ENCODE data around the gene KCNV2.

Gene KCNV2

DNA sequence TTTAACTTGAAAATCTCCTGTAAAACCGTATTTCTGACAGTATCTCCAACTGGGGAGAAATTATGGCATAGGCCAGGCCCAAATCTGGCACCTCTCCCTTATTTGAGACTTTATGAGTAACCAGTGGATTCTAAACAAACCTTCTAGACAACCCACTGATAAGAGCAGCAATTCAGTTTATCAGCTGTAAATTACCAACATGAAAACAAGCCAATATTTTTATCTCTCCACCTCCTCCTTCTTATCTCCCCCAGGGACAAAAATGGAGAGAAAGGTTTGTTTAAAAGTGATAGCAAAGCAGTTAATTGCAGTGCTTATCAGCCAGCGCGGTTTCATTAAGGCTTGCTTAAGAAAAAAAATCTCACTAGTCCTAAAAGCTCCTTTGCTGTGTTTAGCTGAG, 53.8 kb downstream of the KCNV2 start:
- Histone ChIP-seq H3K36me3 (ENCODE audit: control insufficient read depth, insufficient read depth, low read length) (peaks cover 4% of the 10 kb centered on the region), H3K27me3 (replicated peaks; ENCODE audit: control insufficient read depth, insufficient read depth, low read length) (no peaks in the 10 kb centered on the region), H3K4me3 (replicated peaks; ENCODE audit: low read depth, low read length) (no peak overlapping the region)
- no peak for DNase-seq (ENCODE audit: extremely low read depth, insufficient read length)
- TF ChIP-seq, protein P1, sequence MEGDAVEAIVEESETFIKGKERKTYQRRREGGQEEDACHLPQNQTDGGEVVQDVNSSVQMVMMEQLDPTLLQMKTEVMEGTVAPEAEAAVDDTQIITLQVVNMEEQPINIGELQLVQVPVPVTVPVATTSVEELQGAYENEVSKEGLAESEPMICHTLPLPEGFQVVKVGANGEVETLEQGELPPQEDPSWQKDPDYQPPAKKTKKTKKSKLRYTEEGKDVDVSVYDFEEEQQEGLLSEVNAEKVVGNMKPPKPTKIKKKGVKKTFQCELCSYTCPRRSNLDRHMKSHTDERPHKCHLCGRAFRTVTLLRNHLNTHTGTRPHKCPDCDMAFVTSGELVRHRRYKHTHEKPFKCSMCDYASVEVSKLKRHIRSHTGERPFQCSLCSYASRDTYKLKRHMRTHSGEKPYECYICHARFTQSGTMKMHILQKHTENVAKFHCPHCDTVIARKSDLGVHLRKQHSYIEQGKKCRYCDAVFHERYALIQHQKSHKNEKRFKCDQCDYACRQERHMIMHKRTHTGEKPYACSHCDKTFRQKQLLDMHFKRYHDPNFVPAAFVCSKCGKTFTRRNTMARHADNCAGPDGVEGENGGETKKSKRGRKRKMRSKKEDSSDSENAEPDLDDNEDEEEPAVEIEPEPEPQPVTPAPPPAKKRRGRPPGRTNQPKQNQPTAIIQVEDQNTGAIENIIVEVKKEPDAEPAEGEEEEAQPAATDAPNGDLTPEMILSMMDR (IDR thresholded peaks at IDR 0.05; ENCODE audit: insufficient read depth, low read length, poor library complexity, severe bottlenecking): no peak

DNA sequence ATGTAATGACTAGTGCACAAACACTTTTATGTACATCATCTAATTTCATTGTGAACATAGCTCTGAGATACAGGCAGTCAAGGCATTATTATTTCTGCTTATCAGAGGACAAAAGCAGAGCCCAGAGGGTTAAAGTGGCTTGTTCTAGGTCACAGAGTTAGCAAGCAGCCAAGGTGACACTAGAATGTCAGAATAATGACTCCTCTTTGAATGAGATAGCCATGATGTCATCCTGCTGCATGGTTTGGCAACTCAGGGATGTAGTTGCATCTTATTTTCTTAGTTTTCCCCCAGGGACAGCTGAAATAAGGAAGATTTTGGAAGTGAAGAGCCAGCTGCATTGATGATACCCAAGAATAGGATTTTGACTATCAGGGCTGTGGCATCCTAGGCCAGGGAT, 54.4 kb downstream of the KCNV2 start:
- DNase-seq (ENCODE audit: extremely low read depth, insufficient read length): no peak
- Histone ChIP-seq H3K36me3 (ENCODE audit: control insufficient read depth, insufficient read depth, low read length) (peaks cover 4% of the 10 kb centered on the region), H3K4me3 (replicated peaks; ENCODE audit: low read depth, low read length) (no peak overlapping the region), H3K27me3 (replicated peaks; ENCODE audit: control insufficient read depth, insufficient read depth, low read length) (no peaks in the 10 kb centered on the region)
- TF ChIP-seq, protein P1 (IDR thresholded peaks at IDR 0.05; ENCODE audit: insufficient read depth, low read length, poor library complexity, severe bottlenecking): no peak

DNA sequence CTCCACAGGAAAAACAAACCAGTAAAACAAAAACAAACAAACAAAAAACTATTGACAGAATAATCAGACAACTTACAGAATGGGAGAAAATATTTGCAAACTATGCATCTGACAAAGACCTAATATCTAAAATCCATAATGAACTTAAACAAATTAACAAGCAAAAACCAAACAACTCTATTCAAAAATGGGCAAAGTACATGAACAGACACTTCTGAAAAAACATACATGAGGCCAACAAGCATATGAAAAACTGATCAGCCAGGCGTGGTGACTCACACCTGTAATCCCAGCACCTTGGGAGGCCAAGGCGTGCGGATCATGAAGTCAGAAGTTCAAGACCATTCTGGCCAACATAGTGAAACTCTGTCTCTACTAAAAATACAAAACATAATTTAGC, 60.1 kb downstream of the KCNV2 start:
- peaks cover 6% of the 10 kb centered on the region for H3K36me3 ChIP-seq (ENCODE audit: control insufficient read depth, insufficient read depth, low read length)
- DNase-seq (ENCODE audit: extremely low read depth, insufficient read length): no peak
- H3K27me3 ChIP-seq (replicated peaks; ENCODE audit: control insufficient read depth, insufficient read depth, low read length): no peaks in the 10 kb centered on the region
- TF ChIP-seq, protein P1 (IDR thresholded peaks at IDR 0.05; ENCODE audit: insufficient read depth, low read length, poor library complexity, severe bottlenecking): no peak
- no peak overlapping the region for H3K4me3 ChIP-seq (replicated peaks; ENCODE audit: low read depth, low read length)

DNA sequence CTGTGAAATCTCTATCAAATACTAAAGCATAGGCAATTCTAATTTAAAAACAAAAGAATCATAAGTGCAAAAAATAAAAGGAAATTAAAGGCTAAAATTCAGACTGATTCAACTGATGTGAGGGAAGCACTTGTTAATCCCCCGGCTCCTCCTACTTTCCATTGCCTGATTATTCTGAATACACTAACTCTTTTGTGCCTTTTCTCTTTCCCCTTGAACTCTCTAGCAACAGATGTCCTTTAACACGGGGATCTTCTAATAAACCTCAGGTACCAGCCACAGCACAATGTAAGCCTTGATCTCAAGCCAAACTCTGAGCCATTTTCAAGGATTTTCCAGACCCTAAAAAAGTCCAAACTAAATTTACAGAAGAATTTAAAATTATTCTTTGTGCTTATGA, 61.5 kb downstream of the KCNV2 start:
- peaks cover 4% of the 10 kb centered on the region for H3K36me3 ChIP-seq (ENCODE audit: control insufficient read depth, insufficient read depth, low read length)
- TF ChIP-seq, protein P1 (IDR thresholded peaks at IDR 0.05; ENCODE audit: insufficient read depth, low read length, poor library complexity, severe bottlenecking): no peak
- no peak overlapping the region for H3K4me3 ChIP-seq (replicated peaks; ENCODE audit: low read depth, low read length)
- H3K27me3 ChIP-seq (replicated peaks; ENCODE audit: control insufficient read depth, insufficient read depth, low read length): no peaks in the 10 kb centered on the region
- no peak for DNase-seq (ENCODE audit: extremely low read depth, insufficient read length)

All from GM06990 (cell line).